Loucy (cell line): ENCODE results near the gene FARP1.

Experiments
- H2AFZ ChIP-seq: fragments of 200-600 bp; sonication (generic); 2 replicates; pipeline ENCODE4 v1.6.0; 2016; ENCODE audit warnings: antibody characterized with exemption, mild to moderate bottlenecking, low read length, moderate library complexity
- H3F3A ChIP-seq: fragments of 200-600 bp; 2 replicates; pipeline ENCODE4 v1.6.0; 2016; ENCODE audit warnings: antibody characterized with exemption, low read depth, mild to moderate bottlenecking
- H3K27me3 ChIP-seq: fragments of 200-600 bp; sonication (generic); 2 replicates; pipeline ENCODE4 v1.6.1; 2014; ENCODE audit warnings: low read length, mild to moderate bottlenecking; ENCODE audit not compliant: insufficient read depth, poor library complexity, severe bottlenecking
- H3K36me3 ChIP-seq: fragments of 200-600 bp; sonication (generic); 2 replicates; pipeline ENCODE4 v1.6.1; 2016; ENCODE audit warnings: low read length; ENCODE audit not compliant: insufficient read depth
- H3K4me1 ChIP-seq: fragments of 200-600 bp; sonication (generic); 2 replicates; pipeline ENCODE4 v1.5.1; 2014; ENCODE audit warnings: low read length, mild to moderate bottlenecking; ENCODE audit not compliant: insufficient read depth, poor library complexity, severe bottlenecking
- H3K4me2 ChIP-seq: fragments of 200-600 bp; sonication (generic); 2 replicates; pipeline ENCODE4 v1.6.0; 2014; ENCODE audit warnings: antibody characterized with exemption, low read length, low read depth, mild to moderate bottlenecking; ENCODE audit not compliant: poor library complexity, severe bottlenecking
- H3K4me3 ChIP-seq: fragments of 200-600 bp; sonication (generic); 2 replicates; pipeline ENCODE4 v1.5.1; 2014; ENCODE audit warnings: low read length, mild to moderate bottlenecking, mixed read lengths; ENCODE audit not compliant: poor library complexity, severe bottlenecking
- H3K79me2 ChIP-seq: fragments of 200-600 bp; sonication (generic); 2 replicates; pipeline ENCODE4 v1.6.1; 2014; ENCODE audit warnings: low read length; ENCODE audit not compliant: insufficient read depth
- H3K9ac ChIP-seq: fragments of 200-600 bp; sonication (generic); 2 replicates; pipeline ENCODE4 v1.6.0; 2014; ENCODE audit warnings: mild to moderate bottlenecking, low read depth, low read length, moderate library complexity; ENCODE audit not compliant: poor library complexity, severe bottlenecking
- H3K9me2 ChIP-seq: fragments of 200-600 bp; sonication (generic); replicated peaks from 2 replicates; pipeline ENCODE4 v1.6.1; 2016; ENCODE audit warnings: low read depth, low read length, mixed read lengths
- H3K9me3 ChIP-seq: fragments of 200-600 bp; sonication (generic); 2 replicates; pipeline ENCODE4 v1.6.1; 2014; ENCODE audit warnings: mild to moderate bottlenecking, antibody characterized with exemption, low read length, low read depth; ENCODE audit not compliant: insufficient read depth
- H4K20me1 ChIP-seq: fragments of 200-600 bp; sonication (generic); 2 replicates; pipeline ENCODE4 v1.6.0; 2014; ENCODE audit warnings: antibody characterized with exemption, low read length, mild to moderate bottlenecking; ENCODE audit not compliant: insufficient read depth, poor library complexity, severe bottlenecking
- CTCF ChIP-seq: fragments of 200-600 bp; sonication (generic); conservative IDR thresholded peaks from 2 replicates; pipeline ENCODE4 v1.5.1; 2014; ENCODE audit warnings: mild to moderate bottlenecking, antibody characterized with exemption, low read length
- EZH2phosphoT487 ChIP-seq: fragments of 200-600 bp; IDR thresholded peaks from 2 replicates; pipeline ENCODE4 v1.6.1; 2018; ENCODE audit warnings: antibody characterized with exemption, mild to moderate bottlenecking, moderate library complexity, borderline replicate concordance

The FARP1 gene

DNA sequence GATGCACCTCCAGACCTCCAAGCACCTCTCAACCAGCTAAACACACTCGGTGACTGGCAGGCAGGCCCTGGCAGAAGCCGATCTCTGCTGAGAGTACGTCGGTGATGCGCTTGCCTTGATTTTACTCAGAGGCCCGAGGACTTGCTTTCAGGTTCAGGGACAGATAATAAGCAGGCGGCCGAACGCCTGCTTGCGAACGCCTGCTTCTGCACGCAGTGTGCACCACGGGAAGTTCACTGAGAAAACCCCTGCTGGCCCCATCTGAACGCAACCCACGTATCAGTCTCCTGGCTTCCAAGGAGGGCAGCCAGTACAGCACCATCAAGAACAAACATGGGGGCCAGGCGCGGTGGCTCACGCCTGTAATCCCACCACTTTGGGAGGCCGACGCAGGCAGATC, 326.0 kb downstream of the FARP1 start:
- H3F3A ChIP-seq: no peaks in the 10 kb centered on the region
- peaks cover 58% of the 10 kb centered on the region; the same call in 1 of the 2 replicates for H3K36me3 ChIP-seq

DNA sequence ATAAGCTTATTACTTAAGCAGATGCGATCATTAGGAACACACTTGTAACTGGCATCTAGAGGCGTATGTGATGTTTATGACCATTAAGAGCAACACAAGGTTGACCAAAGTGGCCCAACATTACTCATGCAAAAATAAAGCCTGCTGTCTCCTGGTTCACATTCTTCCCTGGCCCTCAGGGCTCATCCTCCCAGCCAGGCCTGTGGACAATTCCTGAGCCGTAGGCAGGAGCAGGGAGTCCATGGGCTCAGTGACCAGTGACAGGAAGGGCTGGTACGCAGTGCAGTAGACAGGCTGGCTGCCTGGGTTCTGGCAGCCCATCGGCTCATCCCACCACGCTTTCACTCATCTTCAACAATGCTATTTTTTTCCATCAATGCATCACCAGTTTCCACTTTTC, 328.0 kb downstream of the FARP1 start:
- H4K20me1 ChIP-seq: peaks cover 9% of the 10 kb centered on the region
- H3F3A ChIP-seq: no peaks in the 10 kb centered on the region
- TF ChIP-seq CTCF (no peak), EZH2phosphoT487 (no peak)
- no peaks in the 10 kb centered on the region for H3K9me2 ChIP-seq
- peaks cover 9% of the 10 kb centered on the region; the same call in 1 of the 2 replicates for H3K79me2 ChIP-seq
- no peak overlapping the region for H3K9ac ChIP-seq
- H3K4me3 ChIP-seq: no peak overlapping the region
- H3K27me3 ChIP-seq: no peaks in the 10 kb centered on the region
- H3K9me3 ChIP-seq: no peaks in the 10 kb centered on the region
- H3K4me1 ChIP-seq: no peaks in the 10 kb centered on the region
- H3K36me3 ChIP-seq: peaks cover 71% of the 10 kb centered on the region; the same call in 1 of the 2 replicates
- no peak overlapping the region for H3K4me2 ChIP-seq
- no peak overlapping the region for H2AFZ ChIP-seq

More for the DNA sequence above, 326.0 kb downstream of the FARP1 start:
- H3K79me2 ChIP-seq: 0 out of 2 replicates have a peak, but pooled peaks cover 3% of the 10 kb centered on the region
- TF ChIP-seq EZH2phosphoT487 (no peak), CTCF (no peak)
- no peak overlapping the region for H2AFZ ChIP-seq
- no peak overlapping the region for H3K9ac ChIP-seq
- no peaks in the 10 kb centered on the region for H3K9me3 ChIP-seq
- no peak overlapping the region for H3K4me3 ChIP-seq
- H4K20me1 ChIP-seq: no peaks in the 10 kb centered on the region
- H3K27me3 ChIP-seq: no peaks in the 10 kb centered on the region
- H3K4me1 ChIP-seq: no peaks in the 10 kb centered on the region
- H3K9me2 ChIP-seq: no peaks in the 10 kb centered on the region
- no peak overlapping the region for H3K4me2 ChIP-seq

DNA sequence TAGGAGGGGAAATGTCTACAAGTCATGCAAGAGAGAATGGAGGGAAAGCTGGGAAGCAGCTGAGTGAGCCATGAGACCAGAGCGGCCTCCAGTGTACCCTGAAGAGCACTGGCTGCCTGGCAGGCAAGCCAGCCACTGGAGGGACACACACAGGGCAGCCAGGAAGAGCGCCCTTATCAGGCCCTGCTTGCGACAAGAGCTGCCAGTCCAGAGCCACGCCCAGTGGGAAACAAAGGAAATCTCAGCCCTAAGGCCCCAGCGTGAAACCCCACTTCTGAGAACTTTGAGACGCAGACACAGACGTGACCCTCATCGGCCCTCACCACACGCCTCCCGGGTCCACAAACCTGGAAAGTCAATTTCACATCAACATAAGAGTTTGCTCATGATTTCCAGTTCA, 329.0 kb downstream of the FARP1 start:
- Histone ChIP-seq H3K9me3 (no peaks in the 10 kb centered on the region), H3K27me3 (no peaks in the 10 kb centered on the region), H3K4me2 (no peak overlapping the region), H3K79me2 (peaks cover 12% of the 10 kb centered on the region), H3K36me3 (peaks cover 64% of the 10 kb centered on the region; the same call in 1 of the 2 replicates), H3K4me3 (no peak overlapping the region), H3K9ac (no peak overlapping the region), H4K20me1 (peaks cover 16% of the 10 kb centered on the region), H3K9me2 (no peaks in the 10 kb centered on the region), H3F3A (no peaks in the 10 kb centered on the region), H2AFZ (no peak overlapping the region), H3K4me1 (peaks cover 7% of the 10 kb centered on the region)
- no peak for TF ChIP-seq CTCF
- no peak for TF ChIP-seq EZH2phosphoT487
